VCaP (cell line): ENCODE data around the gene SLCO3A1.

ENCODE experiments used
- H3K27ac ChIP-seq: fragments of 450-650 bp; 2 replicates; pipeline ENCODE4 v1.5.1; 2017
- TF ChIP-seq, protein P1 (sequence below): fragments of 450-650 bp; conservative IDR thresholded peaks from 2 replicates; pipeline ENCODE4 v1.5.1; 2017; ENCODE audit warnings: mild to moderate bottlenecking, moderate library complexity

Gene SLCO3A1

DNA sequence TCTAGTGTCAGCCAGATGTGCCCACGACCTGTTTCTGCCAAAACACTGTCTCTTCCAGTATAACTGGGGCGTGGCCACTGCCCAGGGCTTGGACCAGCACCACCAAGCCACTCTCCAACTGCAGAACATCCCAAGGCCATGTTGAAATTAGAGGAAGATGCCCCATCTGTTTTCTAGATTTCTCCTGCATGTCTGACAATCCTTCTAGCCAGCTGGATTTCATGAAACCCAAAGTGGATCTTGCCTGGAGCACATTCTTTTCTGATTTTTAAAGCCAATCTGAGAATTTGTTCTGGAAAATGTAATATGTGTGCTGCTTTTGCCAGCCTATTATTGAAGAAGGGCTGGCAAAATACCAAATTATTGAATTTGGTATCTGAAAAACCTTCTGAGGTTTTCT is 182.5 kb downstream of the SLCO3A1 start:
- TF ChIP-seq, protein P1, sequence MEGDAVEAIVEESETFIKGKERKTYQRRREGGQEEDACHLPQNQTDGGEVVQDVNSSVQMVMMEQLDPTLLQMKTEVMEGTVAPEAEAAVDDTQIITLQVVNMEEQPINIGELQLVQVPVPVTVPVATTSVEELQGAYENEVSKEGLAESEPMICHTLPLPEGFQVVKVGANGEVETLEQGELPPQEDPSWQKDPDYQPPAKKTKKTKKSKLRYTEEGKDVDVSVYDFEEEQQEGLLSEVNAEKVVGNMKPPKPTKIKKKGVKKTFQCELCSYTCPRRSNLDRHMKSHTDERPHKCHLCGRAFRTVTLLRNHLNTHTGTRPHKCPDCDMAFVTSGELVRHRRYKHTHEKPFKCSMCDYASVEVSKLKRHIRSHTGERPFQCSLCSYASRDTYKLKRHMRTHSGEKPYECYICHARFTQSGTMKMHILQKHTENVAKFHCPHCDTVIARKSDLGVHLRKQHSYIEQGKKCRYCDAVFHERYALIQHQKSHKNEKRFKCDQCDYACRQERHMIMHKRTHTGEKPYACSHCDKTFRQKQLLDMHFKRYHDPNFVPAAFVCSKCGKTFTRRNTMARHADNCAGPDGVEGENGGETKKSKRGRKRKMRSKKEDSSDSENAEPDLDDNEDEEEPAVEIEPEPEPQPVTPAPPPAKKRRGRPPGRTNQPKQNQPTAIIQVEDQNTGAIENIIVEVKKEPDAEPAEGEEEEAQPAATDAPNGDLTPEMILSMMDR, result no peak
- no peak overlapping the region for H3K27ac ChIP-seq

DNA sequence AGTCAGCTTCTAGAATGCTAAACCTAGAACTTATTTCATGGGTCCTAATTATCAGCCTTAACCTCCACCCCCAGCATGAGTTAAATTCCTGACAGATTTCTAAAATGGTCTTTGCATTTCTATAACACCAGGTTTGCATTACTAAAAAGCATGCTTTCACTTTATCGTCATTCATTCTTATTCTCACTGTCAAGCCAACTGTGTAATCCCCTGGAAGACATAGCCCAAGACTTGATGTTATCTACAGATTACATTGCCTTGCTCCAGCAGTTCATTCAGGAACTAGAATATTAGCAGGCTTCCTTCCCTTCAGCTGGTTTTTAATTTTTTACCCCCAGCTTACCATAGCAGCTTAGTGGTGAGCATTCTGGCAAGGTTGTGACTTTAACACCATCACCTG is 184.0 kb downstream of the SLCO3A1 start:
- TF ChIP-seq, protein P1, result no peak
- H3K27ac ChIP-seq, result no peak overlapping the region

- TF ChIP-seq, protein P1, result no peak
- no peak overlapping the region for H3K27ac ChIP-seq
Measured at GRCh38 chr15:92040350-92040749, 186.8 kb downstream of the SLCO3A1 start.

DNA sequence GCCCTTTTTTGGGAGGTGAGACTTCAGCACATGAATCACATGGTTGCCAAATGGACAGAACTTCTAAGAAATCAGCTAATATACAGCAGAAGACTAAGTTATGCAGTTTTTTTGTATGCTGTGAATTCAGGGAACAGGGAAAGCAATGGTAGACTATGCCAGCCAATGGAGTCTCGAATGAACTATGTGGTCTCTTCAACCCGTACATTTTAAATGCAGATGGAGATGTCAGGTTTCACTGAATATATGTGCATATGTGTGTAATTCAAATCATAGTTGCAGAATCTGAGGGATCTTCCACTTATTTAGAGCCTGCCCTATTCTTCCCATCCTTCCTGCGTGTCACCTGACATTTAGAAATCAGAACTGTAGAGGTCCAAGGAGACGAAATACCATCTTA is 187.9 kb downstream of the SLCO3A1 start:
- TF ChIP-seq, protein P1, result no peak
- no peak overlapping the region for H3K27ac ChIP-seq

GRCh38 chr15:92043283-92043682 is 189.8 kb downstream of the SLCO3A1 start:
- H3K27ac ChIP-seq, result no peak overlapping the region
- TF ChIP-seq, protein P1, result no peak

DNA sequence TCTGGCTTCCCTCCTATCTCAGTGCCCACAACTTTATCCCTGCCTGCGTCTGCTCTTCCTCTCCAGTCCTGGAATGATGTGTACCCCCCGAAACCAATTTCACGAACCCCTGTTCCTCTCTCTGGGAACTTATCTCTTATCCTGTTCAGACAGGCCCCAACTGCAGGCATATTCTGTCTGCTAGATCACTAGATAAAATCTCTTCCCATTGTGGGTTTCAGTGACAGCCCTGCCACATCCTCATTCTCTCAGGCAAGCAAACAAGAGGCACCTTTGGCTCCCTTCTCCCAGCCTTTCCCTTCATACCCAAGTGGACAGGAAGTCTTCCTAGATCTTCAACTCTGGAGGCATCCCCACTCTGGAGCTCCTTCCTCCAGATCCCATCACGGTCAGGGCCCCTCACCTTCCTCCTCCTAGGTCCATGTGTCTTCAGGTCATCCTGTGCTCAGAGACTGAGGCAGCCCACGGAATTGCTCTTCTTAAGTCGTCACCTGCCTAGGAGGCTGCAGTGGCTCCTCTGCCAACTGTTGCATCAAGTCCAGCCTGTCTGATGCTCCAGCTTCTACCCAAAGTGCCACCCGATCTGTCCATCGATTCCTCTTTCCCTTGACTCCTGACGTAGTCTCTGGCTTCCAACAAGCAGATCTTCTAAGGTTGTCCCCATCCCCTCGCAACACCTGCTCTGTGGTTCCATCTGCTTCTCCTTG is 190.8 kb downstream of the SLCO3A1 start:
- TF ChIP-seq, protein P1, result no peak
- H3K27ac ChIP-seq, result no peak overlapping the region

DNA sequence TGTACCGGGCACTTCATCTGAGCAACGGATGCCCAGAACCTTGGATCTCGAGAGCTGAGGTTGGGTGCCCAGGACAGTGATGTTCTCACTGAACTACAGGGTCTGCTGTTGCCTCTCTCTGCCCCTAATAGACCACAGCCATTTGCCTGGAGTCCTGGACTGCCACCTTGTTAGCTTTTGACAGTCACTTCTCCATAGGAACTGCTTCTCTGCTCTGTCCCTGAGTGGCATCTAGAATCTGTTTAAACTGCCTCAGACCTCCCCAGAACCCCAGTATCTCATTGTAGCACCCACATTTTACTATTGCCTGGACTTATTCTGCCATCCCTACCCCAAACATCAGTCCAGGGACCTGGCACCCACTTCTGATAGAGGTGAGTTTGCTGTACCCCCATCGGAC is 194.4 kb downstream of the SLCO3A1 start:
- TF ChIP-seq, protein P1, result no peak
- no peak overlapping the region for H3K27ac ChIP-seq
